Esophagus muscularis mucosa (tissue), 4 donors: ENCODE measurements around the gene POLD4. TPM values are rescaled to one million over a fixed set of nuclear protein-coding genes. Genes with fewer than 3 reads are reported as not detected.
A peak's percentile ranks its signal among the peaks of the same experiment; 100 is the strongest.

Experiments
- DNase-seq: peaks from one replicate; pipeline ENCODE4 v3.0.0-alpha.2; 2017; ENCODE audit errors: extremely low spot score
- H3K27ac ChIP-seq, 4 donors: fragments of 200-600 bp; sonication (generic); replicated peaks in 1 of 4; 1 replicate in 3 of 4; 2 replicates in 1 of 4; pipeline ENCODE4 v1.5.1; 2016 to 2019; ENCODE audit warnings: mild to moderate bottlenecking in 1 of 4
- H3K27me3 ChIP-seq, 4 donors: fragments of 200-600 bp; sonication (generic); one replicate each; pipeline versions ENCODE4 v1.5.1 to v1.6.0; 2016 to 2019
- H3K36me3 ChIP-seq, 4 donors: fragments of 200-600 bp; sonication (generic); one replicate each; pipeline ENCODE4 v1.5.1; 2016 to 2019
- H3K4me1 ChIP-seq, 4 donors: fragments of 200-600 bp; sonication (generic); one replicate each; pipeline ENCODE4 v1.5.1; 2016 to 2019
- H3K4me3 ChIP-seq, 4 donors: fragments of 200-600 bp; sonication (generic); 1 replicate in 2 of 4; 2 replicates in 2 of 4; pipeline ENCODE4 v1.5.1; 2016 to 2019; ENCODE audit warnings: mild to moderate bottlenecking in 4 of 4, moderate library complexity in 1 of 4
- H3K9me3 ChIP-seq, 4 donors: fragments of 200-600 bp; sonication (generic); 1 replicate in 3 of 4; 2 replicates in 1 of 4; pipeline ENCODE4 v1.5.1; 2016 to 2019
- EP300 ChIP-seq: sonication (generic); formaldehyde crosslinking; IDR thresholded peaks from one replicate; pipeline ENCODE4 v1.6.1; 2017; ENCODE audit warnings: antibody characterized with exemption
- POLR2A ChIP-seq: fragments of 450-650 bp; IDR thresholded peaks from one replicate; pipeline ENCODE4 v1.6.1; 2017; ENCODE audit warnings: antibody characterized with exemption, moderate library complexity, mild to moderate bottlenecking, low read depth
- POLR2AphosphoS5 ChIP-seq, 2 donors: sonication (generic); formaldehyde crosslinking; IDR thresholded peaks; one replicate each; pipeline ENCODE4 v1.6.1; 2017; ENCODE audit warnings: antibody characterized with exemption in 2 of 2
- WGBS: methylation state at CpG from one replicate; pipeline ENCODE4 v1.1.5; 2018; 5-methylcytosine and 5-hydroxymethylcytosine counted together
- intact Hi-C: fragments of 100-400 bp; cut with DNase I; formaldehyde crosslinking; loops from one replicate; pipeline ENCODE4 v1.15.1; 2023
- total RNA-seq, 4 donors: library from RNA; depleted of rRNA; stranded (reverse); fragments of >200 nt; gene quantifications; one replicate each; pipeline versions ENCODE4 v1.1.0 to v1.2.1, GENCODE V29; 2016
- TF ChIP-seq, protein P1 (sequence below), 3 experiments: fragments of 200-600 bp in 2 of 3; fragments of 450-650 bp in 1 of 3; sonication (generic) in 2 of 3; IDR thresholded peaks; one replicate each; pipeline ENCODE4 v1.5.1; 2017 to 2019; ENCODE audit warnings: antibody characterized with exemption in 3 of 3, mild to moderate bottlenecking in 2 of 3, moderate library complexity in 1 of 3

POLD4 gene
- total RNA-seq, 4 donors from 2014 or later: 77.2 to 106 (median 83.1) TPM

DNA sequence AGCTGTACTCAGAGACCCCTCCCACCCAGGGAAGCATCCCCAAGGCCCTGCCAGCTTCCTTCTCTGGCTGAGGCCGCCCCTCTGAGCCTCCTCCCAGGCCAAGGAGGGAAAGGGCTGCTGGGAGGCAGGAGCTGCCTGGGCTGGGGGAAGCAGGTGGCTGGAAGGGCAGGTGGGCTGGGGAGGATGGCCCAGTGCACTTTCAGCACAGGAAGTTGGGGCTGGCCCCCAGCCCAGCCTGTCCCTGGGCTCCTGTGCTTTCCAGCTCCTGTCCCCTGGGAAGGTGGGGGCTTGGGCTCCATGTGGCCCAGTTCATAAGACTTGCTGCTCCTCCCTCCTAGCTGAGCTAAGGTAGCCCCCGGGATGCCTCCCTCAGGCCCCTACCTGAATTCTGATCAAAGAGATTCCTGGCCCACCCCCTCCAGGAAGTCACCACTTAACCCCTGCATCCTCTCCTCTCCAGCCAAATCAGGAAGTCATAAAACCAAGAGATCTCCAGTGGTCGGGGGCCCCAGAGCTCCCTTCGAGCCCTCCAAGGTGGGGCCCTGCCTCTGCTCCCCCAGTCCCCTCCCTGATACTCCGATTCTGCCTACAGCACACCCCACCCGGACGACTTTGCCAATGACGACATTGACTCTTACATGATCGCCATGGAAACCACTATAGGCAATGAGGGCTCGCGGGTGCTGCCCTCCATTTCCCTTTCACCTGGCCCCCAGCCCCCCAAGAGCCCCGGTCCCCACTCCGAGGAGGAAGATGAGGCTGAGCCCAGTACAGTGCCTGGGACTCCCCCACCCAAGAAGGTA lies 43.4 kb upstream of the POLD4 start:
- Histone ChIP-seq H3K27ac (peak overlapping the region in 2 of 4 donors; percentile 12 to 13), H3K4me1 (peaks cover 25 to 51% (median 44%) of the 10 kb centered on the region in 4 donors), H3K4me3 (no peak overlapping the region), H3K9me3 (no peaks in the 10 kb centered on the region), H3K36me3 (peaks cover 22 to 73% (median 53%) of the 10 kb centered on the region in 4 donors), H3K27me3 (no peaks in the 10 kb centered on the region)
- DNase-seq: no peak
- TF ChIP-seq POLR2A (no peak), POLR2AphosphoS5 (IDR thresholded peaks at IDR 0.05) (no peak), EP300 (no peak)
- TF ChIP-seq, protein P1, sequence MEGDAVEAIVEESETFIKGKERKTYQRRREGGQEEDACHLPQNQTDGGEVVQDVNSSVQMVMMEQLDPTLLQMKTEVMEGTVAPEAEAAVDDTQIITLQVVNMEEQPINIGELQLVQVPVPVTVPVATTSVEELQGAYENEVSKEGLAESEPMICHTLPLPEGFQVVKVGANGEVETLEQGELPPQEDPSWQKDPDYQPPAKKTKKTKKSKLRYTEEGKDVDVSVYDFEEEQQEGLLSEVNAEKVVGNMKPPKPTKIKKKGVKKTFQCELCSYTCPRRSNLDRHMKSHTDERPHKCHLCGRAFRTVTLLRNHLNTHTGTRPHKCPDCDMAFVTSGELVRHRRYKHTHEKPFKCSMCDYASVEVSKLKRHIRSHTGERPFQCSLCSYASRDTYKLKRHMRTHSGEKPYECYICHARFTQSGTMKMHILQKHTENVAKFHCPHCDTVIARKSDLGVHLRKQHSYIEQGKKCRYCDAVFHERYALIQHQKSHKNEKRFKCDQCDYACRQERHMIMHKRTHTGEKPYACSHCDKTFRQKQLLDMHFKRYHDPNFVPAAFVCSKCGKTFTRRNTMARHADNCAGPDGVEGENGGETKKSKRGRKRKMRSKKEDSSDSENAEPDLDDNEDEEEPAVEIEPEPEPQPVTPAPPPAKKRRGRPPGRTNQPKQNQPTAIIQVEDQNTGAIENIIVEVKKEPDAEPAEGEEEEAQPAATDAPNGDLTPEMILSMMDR (IDR thresholded peaks at IDR 0.05): no peak
- 75% methylated on average over 5 of the region's 13 CpGs for WGBS
- intact Hi-C loops: no loop called here

DNA sequence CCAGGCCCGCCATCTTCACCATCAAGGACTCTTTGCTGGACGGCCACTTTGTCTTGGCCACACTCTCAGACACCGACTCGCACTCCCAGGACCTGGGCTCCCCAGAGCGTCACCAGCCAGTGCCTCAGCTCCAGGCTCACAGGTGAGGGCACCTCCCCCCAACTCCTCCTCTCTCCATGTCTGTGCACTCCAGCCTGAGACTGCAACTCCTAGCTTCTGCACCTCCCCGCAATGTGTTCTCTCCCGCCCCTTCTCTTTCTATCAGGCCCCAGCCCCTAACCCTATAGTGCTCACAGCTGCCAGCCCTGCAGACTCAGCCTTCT lies 42.9 kb upstream of the POLD4 start:
- intact Hi-C loops: no loop called here
- H3K4me1 ChIP-seq: peaks cover 28 to 53% (median 47%) of the 10 kb centered on the region in 4 donors
- H3K27me3 ChIP-seq: no peaks in the 10 kb centered on the region
- H3K9me3 ChIP-seq: no peaks in the 10 kb centered on the region
- DNase-seq: no peak
- WGBS: 82% methylated on average over 6 of the region's 7 CpGs
- peak overlapping the region in 1 of 4 donors; percentile 13 for H3K27ac ChIP-seq
- no peak overlapping the region for H3K4me3 ChIP-seq
- no peak for TF ChIP-seq POLR2A
- TF ChIP-seq, protein P1 (IDR thresholded peaks at IDR 0.05): no peak
- TF ChIP-seq POLR2AphosphoS5 (IDR thresholded peaks at IDR 0.05): no peak
- TF ChIP-seq EP300: no peak
- H3K36me3 ChIP-seq: peaks cover 22 to 73% (median 53%) of the 10 kb centered on the region in 4 donors

DNA sequence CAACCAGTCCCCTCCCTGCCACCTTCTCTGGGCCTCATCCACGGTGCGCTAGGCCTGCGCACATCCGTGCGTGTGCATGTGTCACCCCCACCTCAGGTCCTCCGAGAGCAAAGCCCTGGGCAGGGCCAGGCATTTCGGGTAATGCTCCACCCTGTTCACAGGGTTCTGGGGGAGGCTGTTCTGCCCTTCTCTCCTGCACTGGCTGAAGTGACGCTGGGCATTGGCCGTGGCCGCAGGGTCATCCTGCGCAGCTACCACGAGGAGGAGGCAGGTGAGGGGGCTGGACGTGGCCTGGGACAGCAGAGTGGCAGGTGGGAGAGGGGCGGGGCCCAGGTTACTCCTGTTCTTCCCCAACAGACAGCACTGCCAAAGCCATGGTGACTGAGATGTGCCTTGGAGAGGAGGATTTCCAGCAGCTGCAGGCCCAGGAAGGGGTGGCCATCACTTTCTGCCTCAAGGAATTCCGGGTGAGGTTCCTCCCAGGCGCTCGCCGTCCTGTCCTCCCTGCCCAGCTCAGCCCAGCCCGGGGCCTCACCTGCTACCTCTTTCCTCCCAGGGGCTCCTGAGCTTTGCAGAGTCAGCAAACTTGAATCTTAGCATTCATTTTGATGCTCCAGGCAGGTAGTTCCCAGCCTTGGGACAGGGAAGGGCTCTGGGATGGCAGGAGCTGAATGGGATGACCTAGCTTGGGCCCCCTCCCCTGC lies 42.4 kb upstream of the POLD4 start:
- no peaks in the 10 kb centered on the region for H3K9me3 ChIP-seq
- WGBS: 89% methylated on average over 13 of the region's 19 CpGs
- no peak for DNase-seq
- TF ChIP-seq POLR2AphosphoS5 (IDR thresholded peaks at IDR 0.05) (no peak), POLR2A (no peak), EP300 (no peak)
- TF ChIP-seq, protein P1 (IDR thresholded peaks at IDR 0.05): no peak
- H3K4me3 ChIP-seq: no peak overlapping the region
- H3K36me3 ChIP-seq: peaks cover 22 to 73% (median 53%) of the 10 kb centered on the region in 4 donors
- peaks cover 30 to 53% (median 48%) of the 10 kb centered on the region in 4 donors for H3K4me1 ChIP-seq
- intact Hi-C loops: no loop called here
- H3K27me3 ChIP-seq: no peaks in the 10 kb centered on the region
- H3K27ac ChIP-seq: no peak overlapping the region

DNA sequence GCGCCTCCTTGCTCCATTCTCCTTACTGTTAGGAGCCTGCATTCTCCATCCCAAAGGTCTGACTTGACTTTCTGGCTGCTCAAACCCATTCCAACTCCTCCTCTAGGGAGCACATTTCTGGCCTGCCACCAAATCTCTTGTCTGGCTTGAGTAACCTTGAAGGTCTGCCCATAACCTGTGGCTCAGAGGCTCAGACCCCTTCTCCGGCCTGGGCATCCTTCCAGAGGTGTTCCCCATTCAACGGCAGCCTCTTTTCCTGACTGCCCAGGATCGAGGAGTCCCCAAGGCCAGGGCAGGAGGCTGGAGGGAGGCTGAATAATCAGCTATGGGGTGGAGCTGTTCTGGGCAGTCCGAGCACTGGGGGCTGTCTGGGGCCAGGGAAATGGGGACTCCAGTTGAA lies 40.6 kb upstream of the POLD4 start:
- no peak overlapping the region for H3K27ac ChIP-seq
- WGBS: 91% methylated on average over 4 of the region's 5 CpGs
- H3K36me3 ChIP-seq: peaks cover 22 to 58% (median 43%) of the 10 kb centered on the region in 4 donors
- no peak for DNase-seq
- H3K9me3 ChIP-seq: no peaks in the 10 kb centered on the region
- no peaks in the 10 kb centered on the region for H3K27me3 ChIP-seq
- TF ChIP-seq EP300 (no peak), POLR2A (no peak), POLR2AphosphoS5 (IDR thresholded peaks at IDR 0.05) (no peak)
- TF ChIP-seq, protein P1 (IDR thresholded peaks at IDR 0.05): no peak
- H3K4me3 ChIP-seq: no peak overlapping the region
- intact Hi-C loops: no loop called here
- peaks cover 20 to 50% (median 40%) of the 10 kb centered on the region in 4 donors for H3K4me1 ChIP-seq
